HepG2 (cell line): ENCODE results near the gene GALNT15. TPM values are rescaled to one million over a fixed set of nuclear protein-coding genes. Genes with fewer than 3 reads are reported as not detected.

Experiments
- ATAC-seq: fragments of 200-7000 bp; cut with Tn5 transposase; 3 replicates; pipeline ENCODE4 v1.9.1; 2020; ENCODE audit warnings: mild to moderate bottlenecking, moderate library complexity
- BruUV-seq: library from RNA; stranded (reverse); fragments of 400-500 nt; replicated peaks from 2 replicates; lab custom pipeline; 2021; lab: Mats Ljungman, UMichigan
- CTCF ChIA-PET: fragments of 300-600 bp; formaldehyde crosslinking; extraction: SDS; loops from one replicate; lab custom pipeline; 2021; ENCODE audit warnings: low total read pairs, inconsistent platforms, low intra/inter-chr PET ratio; lab: Yijun Ruan, JAX
- POLR2A ChIA-PET: fragments of 350-600 bp; sonication (Branson Sonifier 250); formaldehyde crosslinking; loops from one replicate; lab custom pipeline; 2020; ENCODE audit warnings: antibody characterized with exemption, inconsistent platforms; lab: Yijun Ruan, JAX
- DNase-seq: peaks from one replicate; pipeline ENCODE4 v3.0.0-alpha.2; 2015; ENCODE audit warnings: low spot score
- FAIRE-seq: peaks from 3 replicates; lab custom pipeline; 2011; peaks lifted over from hg19 to GRCh38; lab: Jason Lieb, UNC
- H2AFZ ChIP-seq: one replicate; pipeline ENCODE4 v1.6.1; 2011; ENCODE audit warnings: low read length, inconsistent platforms
- H3K27ac ChIP-seq: fragments of 300-600 bp; 3 replicates; pipeline ENCODE4 v1.8.0; 2011; ENCODE audit warnings: mixed run types, mild to moderate bottlenecking, mixed read lengths, low read length, inconsistent platforms; ENCODE audit not compliant: insufficient read depth; ENCODE audit errors: extremely low read length
- H3K27me3 ChIP-seq, 2 experiments: fragments of 200-600 bp in 1 of 2; 2 replicates in 1 of 2; 3 replicates in 1 of 2; pipeline versions ENCODE4 v1.6.0 to v1.8.0; 2011; ENCODE audit warnings: low read length in 2 of 2, mild to moderate bottlenecking in 2 of 2, moderate library complexity in 2 of 2, inconsistent platforms in 1 of 2; ENCODE audit not compliant: insufficient read depth in 2 of 2, control insufficient read depth in 1 of 2
- H3K36me3 ChIP-seq, 2 experiments: fragments of 200-600 bp in 1 of 2; replicated peaks in 1 of 2; 2 replicates in 1 of 2; 3 replicates in 1 of 2; pipeline versions ENCODE4 v1.5.1 to v1.8.0; 2011; ENCODE audit warnings: low read length in 2 of 2, inconsistent platforms in 1 of 2; ENCODE audit not compliant: insufficient read depth in 2 of 2, control insufficient read depth in 1 of 2
- H3K4me1 ChIP-seq: 2 replicates; pipeline ENCODE4 v1.5.1; 2012; ENCODE audit warnings: low read length, inconsistent platforms; ENCODE audit not compliant: insufficient read depth
- H3K4me2 ChIP-seq: 2 replicates; pipeline ENCODE4 v1.6.0; 2011; ENCODE audit warnings: low read depth, low read length, inconsistent platforms
- H3K4me3 ChIP-seq, 3 experiments: fragments of 200-600 bp in 1 of 3; sonication (generic), shearing (Covaris generic) in 1 of 3; replicated peaks in 1 of 3; 2 replicates each; pipeline ENCODE4 v1.5.1; 2011 to 2016; ENCODE audit warnings: low read length in 3 of 3, inconsistent platforms in 2 of 3, low read depth in 2 of 3, mild to moderate bottlenecking in 2 of 3, control low read depth in 1 of 3, mixed read lengths in 1 of 3; ENCODE audit not compliant: insufficient read depth in 1 of 3
- H3K79me2 ChIP-seq: one replicate; pipeline ENCODE4 v1.6.1; 2011; ENCODE audit warnings: low read length, inconsistent platforms; ENCODE audit not compliant: insufficient read depth
- H3K9ac ChIP-seq: 2 replicates; pipeline ENCODE4 v1.6.0; 2011; ENCODE audit warnings: mild to moderate bottlenecking, low read depth, low read length, inconsistent platforms; ENCODE audit not compliant: insufficient read depth
- H3K9me3 ChIP-seq: 2 replicates; pipeline ENCODE4 v1.5.1; 2012; ENCODE audit warnings: mild to moderate bottlenecking, low read length
- H4K20me1 ChIP-seq: 2 replicates; pipeline ENCODE4 v1.6.0; 2011; ENCODE audit warnings: inconsistent platforms, mild to moderate bottlenecking, low read length, moderate library complexity; ENCODE audit not compliant: insufficient read depth
- ADNP ChIP-seq: sonication (generic); formaldehyde crosslinking; IDR thresholded peaks from 2 replicates; pipeline ENCODE4 v1.4.0; 2020; ENCODE audit warnings: missing genetic modification reagents
- FOXP1 ChIP-seq, 2 experiments: fragments of 450-650 bp in 1 of 2; IDR thresholded peaks; 2 replicates each; pipeline ENCODE4 v1.6.1; 2017 to 2018; ENCODE audit warnings: antibody characterized with exemption in 1 of 2
- GABPA ChIP-seq, 2 experiments: IDR thresholded peaks; 2 replicates each; pipeline ENCODE4 v1.6.1; 2011 to 2016; ENCODE audit warnings: low read depth in 2 of 2, low read length in 1 of 2, missing biosample characterization in 1 of 2, missing genetic modification characterization in 1 of 2
- HMGXB4 ChIP-seq, 2 experiments: sonication (generic) in 1 of 2; formaldehyde crosslinking in 1 of 2; IDR thresholded peaks; 2 replicates each; pipeline versions ENCODE4 v1.4.0 to v1.6.1; 2018 to 2020; ENCODE audit warnings: missing genetic modification reagents in 2 of 2, borderline replicate concordance in 1 of 2, low read depth in 1 of 2, mild to moderate bottlenecking in 1 of 2, missing biosample characterization in 1 of 2
- NR2F6 ChIP-seq, 2 experiments: IDR thresholded peaks; 2 replicates each; pipeline ENCODE4 v1.6.1; 2016; ENCODE audit warnings: antibody characterized with exemption in 1 of 2, mild to moderate bottlenecking in 1 of 2
- RARG ChIP-seq: sonication (generic); formaldehyde crosslinking; IDR thresholded peaks from 2 replicates; pipeline ENCODE4 v1.4.0; 2020; ENCODE audit warnings: low read depth, mild to moderate bottlenecking, missing genetic modification reagents
- U2AF2 ChIP-seq: fragments of 200-400 bp; formaldehyde crosslinking; IDR thresholded peaks from 2 replicates; pipeline ENCODE4 v1.6.1; 2017; ENCODE audit warnings: low read depth, mild to moderate bottlenecking, low read length
- ZBTB26 ChIP-seq: IDR thresholded peaks from 2 replicates; pipeline ENCODE4 v1.6.1; 2016; ENCODE audit warnings: missing compliant biosample characterization, missing genetic modification reagents, borderline replicate concordance
- ZNF121 ChIP-seq: sonication (generic); formaldehyde crosslinking; IDR thresholded peaks from 2 replicates; pipeline ENCODE4 v1.5.0; 2020; ENCODE audit warnings: mild to moderate bottlenecking, missing genetic modification reagents
- ZNF124 ChIP-seq: sonication (generic); formaldehyde crosslinking; IDR thresholded peaks from 2 replicates; pipeline ENCODE4 v1.4.0; 2020; ENCODE audit warnings: missing genetic modification reagents
- ZNF335 ChIP-seq: sonication (generic); formaldehyde crosslinking; IDR thresholded peaks from 2 replicates; pipeline ENCODE4 v1.4.0; 2020; ENCODE audit warnings: missing genetic modification reagents
- ZNF614 ChIP-seq: IDR thresholded peaks from 2 replicates; pipeline ENCODE4 v1.6.1; 2018; ENCODE audit warnings: missing biosample characterization, missing genetic modification reagents, inconsistent platforms, borderline replicate concordance
- ZNF766 ChIP-seq: sonication (generic); formaldehyde crosslinking; IDR thresholded peaks from 2 replicates; pipeline ENCODE4 v1.5.0; 2020; ENCODE audit warnings: missing genetic modification reagents, borderline replicate concordance
- ZNF775 ChIP-seq: sonication (generic); formaldehyde crosslinking; IDR thresholded peaks from 2 replicates; pipeline ENCODE4 v1.4.0; 2020; ENCODE audit warnings: missing genetic modification reagents, mild to moderate bottlenecking, moderate library complexity, borderline replicate concordance
- ZNF879 ChIP-seq: sonication (generic); formaldehyde crosslinking; IDR thresholded peaks from 2 replicates; pipeline ENCODE4 v1.8.1; 2023; ENCODE audit warnings: missing genetic modification reagents
- WGBS: methylation state at CpG from one replicate; pipeline ENCODE4 v1.1.6; 2017; ENCODE audit warnings: low lambda C conversion rate; 5-methylcytosine and 5-hydroxymethylcytosine counted together
- in situ Hi-C: cut with HindIII; loops from 2 replicates; pipeline ENCODE4 v1.10.0; 2017; ENCODE audit warnings: low pct_unique_long_range_greater_than_20kb; ENCODE audit not compliant: extremely low pct_ligation_motif_present
- intact Hi-C: fragments of 100-400 bp; cut with micrococcal nuclease; formaldehyde crosslinking; loops from one replicate; pipeline ENCODE4 v1.10.0; 2022; ENCODE audit not compliant: unreplicated experiment
- polyA plus RNA-seq, 8 experiments: library from polyadenylated mRNA; depleted of rRNA in 3 of 8; stranded (reverse) in 7 of 8; unstranded in 1 of 8; fragments of >200 nt; fragmentation: Illumina TruSeq in 4 of 8; extraction: Trizol in 4 of 8; gene quantifications; 2 replicates each; pipeline versions ENCODE4 v1.2.1 to v1.2.3, GENCODE V29; 2011 to 2016; ENCODE audit warnings: low read depth in 4 of 8, missing spikeins in 1 of 8, mixed read lengths in 1 of 8; ENCODE audit not compliant: insufficient read depth in 1 of 8
- total RNA-seq, 5 experiments: library from RNA; depleted of rRNA; stranded (reverse); fragments of >200 nt; fragmentation: Illumina TruSeq; extraction: Trizol; gene quantifications; 2 replicates each; pipeline ENCODE4 v1.2.3, GENCODE V29; 2016; ENCODE audit warnings: low read depth in 1 of 5

The GALNT15 gene
- total and polyA plus RNA-seq, 2 of the 13 experiments (the other 11 are each of a cell fraction or from before 2014, with no cell fraction given): 0.02 to 0.04 TPM

GRCh38 chr3:16234281-16234680 is 59.8 kb downstream of the GALNT15 start:
- ATAC-seq (no peak), DNase-seq (no peak)
- H3K9ac ChIP-seq: no peak overlapping the region
- H3K27ac ChIP-seq: no peak overlapping the region
- WGBS: 98% methylated on average over 2 of the region's 2 CpGs
- POLR2A ChIA-PET: no interaction called here
- no peaks in the 10 kb centered on the region for H3K27me3 ChIP-seq
- TF ChIP-seq U2AF2: no peak
- TF ChIP-seq ZNF121: no peak
- TF ChIP-seq, all 625 proteins: peak for 0
- Histone ChIP-seq H3K36me3 (no peaks in the 10 kb centered on the region), H3K79me2 (no peaks in the 10 kb centered on the region), H3K9me3 (no peaks in the 10 kb centered on the region), H3K4me1 (no peaks in the 10 kb centered on the region), H3K4me3 (no peak overlapping the region), H2AFZ (no peak overlapping the region), H4K20me1 (no peaks in the 10 kb centered on the region), H3K4me2 (no peak overlapping the region)
- in situ Hi-C loops (loop anchor here (25.0 kb wide), 1 partner anchor 597 kb away; no protein-coding TSS in a partner anchor), intact Hi-C loops (no loop called here)
- BruUV-seq: no TSS peak
- no peak for FAIRE-seq
- CTCF ChIA-PET: interaction anchor here (1.2 kb wide), 1 partner anchor 13 kb away, joined by 3 read pairs; no protein-coding TSS in a partner anchor

DNA sequence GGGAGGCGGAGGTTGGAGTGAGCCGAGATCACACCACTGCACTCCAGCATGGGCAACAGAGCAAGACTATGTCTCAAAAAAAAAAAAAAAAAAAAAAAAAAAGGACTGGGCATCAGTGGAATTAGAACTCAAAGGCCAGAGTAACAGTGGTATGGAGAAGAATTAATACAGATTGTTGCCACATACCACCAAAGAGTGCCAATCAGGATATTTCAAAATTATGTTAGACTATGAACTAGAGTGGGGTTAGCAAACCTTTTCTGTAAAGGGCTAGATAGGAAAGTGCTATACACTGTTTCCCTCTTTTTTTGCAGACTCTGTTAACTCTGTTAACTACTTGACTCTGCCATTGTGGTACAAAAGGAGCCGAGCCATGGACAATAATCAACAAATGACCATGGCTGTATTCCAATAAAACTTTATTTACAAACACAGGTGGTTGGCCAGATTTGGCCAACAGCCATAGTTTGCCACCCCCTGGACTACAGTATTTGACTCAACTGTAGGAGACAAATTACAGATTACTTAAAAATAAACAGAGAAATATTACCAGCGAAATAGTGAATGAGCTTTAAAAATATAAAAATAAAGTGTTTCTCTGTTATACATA is 61.7 kb downstream of the GALNT15 start:
- 0 out of 5 replicates have a peak, but pooled peaks cover 0 to 10% of the 10 kb centered on the region in 2 experiments for H3K27me3 ChIP-seq
- no TSS peak for BruUV-seq
- H3K4me3 ChIP-seq: no peak overlapping the region
- WGBS: 57% methylated on average over 4 of the region's 4 CpGs
- intact Hi-C loops (no loop called here), in situ Hi-C loops (loop anchor here (25.0 kb wide), 1 partner anchor 599 kb away; no protein-coding TSS in a partner anchor)
- POLR2A ChIA-PET: interaction anchor here (1.1 kb wide), 1 partner anchor 11 kb away, joined by 3 read pairs; no protein-coding TSS in a partner anchor
- H3K9ac ChIP-seq: no peak overlapping the region
- no peaks in the 10 kb centered on the region for H3K79me2 ChIP-seq
- H3K27ac ChIP-seq: no peak overlapping the region
- ATAC-seq (no peak), DNase-seq (no peak), FAIRE-seq (no peak)
- no peak overlapping the region for H3K4me2 ChIP-seq
- H3K9me3 ChIP-seq: no peaks in the 10 kb centered on the region
- no peak overlapping the region for H2AFZ ChIP-seq
- no peaks in the 10 kb centered on the region for H4K20me1 ChIP-seq
- no peaks in the 10 kb centered on the region for H3K4me1 ChIP-seq
- no peaks in the 10 kb centered on the region for H3K36me3 ChIP-seq
- CTCF ChIA-PET: no interaction called here
- no peak for TF ChIP-seq HMGXB4 (CRISPR knock-in tag; IDR thresholded peaks at IDR 0.05; ENCODE audit: borderline replicate concordance in 1 of 2, low read depth in 1 of 2)
- TF ChIP-seq ZBTB26 (CRISPR knock-in tag): no peak
- no peak for TF ChIP-seq RARG
- TF ChIP-seq ADNP (CRISPR knock-in tag): no peak
- no peak for TF ChIP-seq ZNF614 (CRISPR knock-in tag)
- TF ChIP-seq ZNF335 (CRISPR knock-in tag): no peak
- TF ChIP-seq FOXP1 (IDR thresholded peaks at IDR 0.05): no peak
- no peak for TF ChIP-seq FOXP1 (CRISPR knock-in tag; IDR thresholded peaks at IDR 0.05)
- no peak for TF ChIP-seq ZNF879
- no peak for TF ChIP-seq ZNF766
- no peak for TF ChIP-seq NR2F6 (IDR thresholded peaks at IDR 0.05)
- TF ChIP-seq NR2F6 (CRISPR knock-in tag; IDR thresholded peaks at IDR 0.05): no peak
- no peak for TF ChIP-seq ZNF775 (CRISPR knock-in tag)
- no peak for TF ChIP-seq GABPA (IDR thresholded peaks at IDR 0.05; ENCODE audit: low read depth, low read length)
- no peak for TF ChIP-seq GABPA (CRISPR knock-in tag; IDR thresholded peaks at IDR 0.05; ENCODE audit: low read depth)
- no peak for TF ChIP-seq ZNF124 (CRISPR knock-in tag)
